ENCODE data around the gene AMH. TPM values are rescaled to one million over a fixed set of nuclear protein-coding genes. Genes with fewer than 3 reads are reported as not detected.

AMH gene
- total and polyA plus RNA-seq, 4 donors, result 2.8 to 12.3 (median 3.6) TPM

DNA sequence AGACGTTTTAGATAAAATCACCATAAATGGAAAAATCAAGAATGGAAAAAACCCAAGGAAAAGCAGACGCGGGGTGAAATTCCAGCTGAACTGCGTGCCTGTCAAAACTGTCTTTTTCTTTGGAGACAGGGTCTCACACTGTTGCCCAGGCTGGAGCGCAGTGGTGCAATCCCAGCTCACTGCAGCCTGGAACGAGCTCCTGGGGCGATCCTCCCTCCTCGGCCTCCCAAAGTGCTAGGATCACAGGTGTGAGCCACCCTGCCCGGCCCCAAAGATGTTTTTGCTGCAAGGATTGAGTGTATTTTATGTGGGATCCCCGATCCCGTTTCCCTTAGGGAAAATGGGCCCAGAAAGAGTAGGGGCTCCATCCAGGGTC is 33.7 kb downstream of the AMH start:
- H3K9me3 ChIP-seq (ENCODE audit: control insufficient read depth, insufficient read depth, low read length), result no peaks in the 10 kb centered on the region
- 66% methylated on average over 11 of the region's 11 CpGs for WGBS (ENCODE audit: insufficient coverage)
- H3K27ac ChIP-seq (ENCODE audit: low read depth, low read length), result no peak overlapping the region
- peaks cover 12% of the 10 kb centered on the region for H3K4me1 ChIP-seq (ENCODE audit: control insufficient read depth, insufficient read depth, low read length)
- peaks cover 12% of the 10 kb centered on the region for H3K36me3 ChIP-seq (ENCODE audit: control insufficient read depth, insufficient read depth, low read length)
- peaks cover 25% of the 10 kb centered on the region for H3K27me3 ChIP-seq (ENCODE audit: control insufficient read depth, insufficient read depth, low read length)
- H3K4me3 ChIP-seq (ENCODE audit: low read depth, low read length), result no peak overlapping the region
- no peak for DNase-seq (ENCODE audit: low read depth in 4 of 6, low spot score in 6 of 6)

DNA sequence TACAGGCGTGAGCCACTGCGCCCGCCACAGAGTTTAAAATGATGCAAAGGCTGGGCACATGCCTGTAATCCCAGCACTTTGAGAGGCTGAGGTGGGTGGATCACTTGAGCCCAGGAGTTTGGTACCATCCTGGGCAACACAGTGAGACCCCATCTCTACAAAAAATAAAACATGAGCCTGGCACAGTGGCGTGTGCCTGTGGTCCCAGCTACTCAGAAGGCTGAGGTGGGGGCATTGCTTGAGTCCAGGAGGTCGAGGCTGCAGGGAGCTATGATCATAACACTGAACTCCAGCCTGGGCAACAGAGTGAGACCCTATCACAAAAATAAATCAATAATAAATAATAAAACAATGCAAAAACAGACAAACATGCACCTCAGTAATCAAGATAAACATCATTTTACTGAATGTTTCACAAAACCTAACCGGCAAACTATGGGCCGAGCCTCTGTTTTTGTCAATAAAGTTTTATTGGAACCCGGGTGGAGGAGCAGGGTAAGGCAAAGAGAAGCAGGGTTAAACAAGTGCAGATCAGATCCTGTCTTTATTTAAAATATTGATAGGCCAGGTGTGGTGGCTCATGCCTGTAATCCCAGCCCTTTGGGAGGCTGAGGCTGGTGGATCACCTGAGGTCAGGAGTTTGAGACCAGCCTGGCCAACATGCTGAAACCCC is 34.8 kb downstream of the AMH start:
- Histone ChIP-seq H3K27me3 (ENCODE audit: control insufficient read depth, insufficient read depth, low read length) (peaks cover 36% of the 10 kb centered on the region), H3K36me3 (ENCODE audit: control insufficient read depth, insufficient read depth, low read length) (peaks cover 4% of the 10 kb centered on the region), H3K27ac (ENCODE audit: low read depth, low read length) (no peak overlapping the region), H3K4me1 (ENCODE audit: control insufficient read depth, insufficient read depth, low read length) (peaks cover 13% of the 10 kb centered on the region), H3K4me3 (ENCODE audit: low read depth, low read length) (no peak overlapping the region), H3K9me3 (ENCODE audit: control insufficient read depth, insufficient read depth, low read length) (no peaks in the 10 kb centered on the region)
- WGBS (ENCODE audit: insufficient coverage), result 93% methylated on average over 4 of the region's 8 CpGs
- DNase-seq (ENCODE audit: low read depth in 4 of 6, low spot score in 6 of 6), result no peak

DNA sequence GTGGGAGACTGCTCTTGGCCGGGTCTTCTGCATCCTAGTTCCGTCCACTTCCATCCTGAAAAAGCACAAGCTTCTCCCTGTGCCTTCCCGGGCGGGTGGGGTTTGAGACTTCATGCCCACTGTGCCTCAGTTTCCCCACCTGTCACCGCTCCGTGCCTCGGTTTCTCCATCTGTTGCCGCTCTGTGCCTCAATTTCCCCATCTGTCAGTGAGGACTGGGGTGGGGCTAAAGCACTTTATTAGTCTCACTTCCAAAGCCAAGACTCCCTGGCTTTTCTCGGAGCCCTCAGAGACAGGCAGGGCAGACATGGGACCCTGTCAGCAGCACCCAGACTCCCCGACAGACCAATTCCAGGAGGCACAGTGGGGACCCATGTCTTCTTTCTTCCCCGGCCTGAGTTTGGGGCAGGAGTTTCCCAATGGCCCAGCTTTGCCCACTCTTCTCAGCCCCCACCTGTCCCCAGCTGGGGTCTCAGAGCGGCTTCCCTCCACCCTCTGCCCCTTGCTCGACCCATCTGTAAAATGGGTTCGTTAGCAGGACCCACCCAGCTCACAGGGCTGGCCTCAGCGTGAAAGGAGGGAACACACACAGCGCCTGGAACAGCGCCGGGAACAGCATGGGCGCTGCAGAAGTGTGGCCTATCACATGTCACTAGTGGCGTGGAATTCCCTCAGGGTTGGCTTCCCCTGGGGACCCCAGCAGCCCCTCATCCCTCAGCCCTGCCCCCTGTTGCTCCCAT is 37.4 kb downstream of the AMH start:
- peaks cover 55% of the 10 kb centered on the region for H3K27me3 ChIP-seq (ENCODE audit: control insufficient read depth, insufficient read depth, low read length)
- H3K36me3 ChIP-seq (ENCODE audit: control insufficient read depth, insufficient read depth, low read length), result peaks cover 4% of the 10 kb centered on the region
- 86% methylated on average over 17 of the region's 20 CpGs for WGBS (ENCODE audit: insufficient coverage)
- H3K27ac ChIP-seq (ENCODE audit: low read depth, low read length), result no peak overlapping the region
- no peaks in the 10 kb centered on the region for H3K9me3 ChIP-seq (ENCODE audit: control insufficient read depth, insufficient read depth, low read length)
- H3K4me3 ChIP-seq (ENCODE audit: low read depth, low read length), result no peak overlapping the region
- H3K4me1 ChIP-seq (ENCODE audit: control insufficient read depth, insufficient read depth, low read length), result peaks cover 34% of the 10 kb centered on the region
- DNase-seq (ENCODE audit: low read depth in 4 of 6, low spot score in 6 of 6), result no peak

DNA sequence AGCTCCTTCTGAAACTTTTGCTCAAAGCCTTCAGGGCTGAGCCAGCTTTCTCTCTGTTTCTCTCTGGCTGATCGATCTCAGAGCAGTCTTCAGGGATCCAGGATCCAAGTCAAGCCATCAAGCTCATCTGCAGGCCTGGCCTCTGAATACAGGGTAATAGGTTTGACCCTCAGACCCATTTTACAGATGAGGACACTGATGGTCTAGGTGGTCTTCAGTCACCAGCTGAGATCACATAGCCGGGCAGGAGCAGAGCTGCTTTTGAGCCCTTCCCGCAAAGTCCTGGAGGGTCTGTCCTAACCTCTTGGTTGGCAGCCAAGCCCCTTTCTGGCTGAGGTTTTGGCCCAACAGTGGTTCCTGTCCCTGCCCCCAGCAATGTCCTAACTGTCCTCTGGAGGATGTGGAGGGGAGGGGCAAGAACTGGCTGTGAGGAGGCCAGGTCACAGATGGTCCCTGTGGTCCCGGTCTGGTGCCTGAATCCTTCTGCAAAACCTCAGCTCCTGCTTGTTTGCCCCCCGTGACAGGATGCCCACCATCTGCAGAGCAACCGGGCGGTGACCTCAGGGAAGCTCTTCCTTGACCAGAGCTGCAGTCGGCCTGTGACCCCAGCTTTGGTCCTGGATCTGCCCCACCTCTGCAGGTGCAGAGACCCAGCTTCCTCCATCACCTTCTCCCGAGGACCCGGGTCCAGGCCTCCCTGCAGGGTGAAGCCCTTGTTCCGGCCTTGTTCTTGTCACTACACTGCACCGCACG is 38.6 kb downstream of the AMH start:
- H3K36me3 ChIP-seq (ENCODE audit: control insufficient read depth, insufficient read depth, low read length), result peaks cover 4% of the 10 kb centered on the region
- H3K27me3 ChIP-seq (ENCODE audit: control insufficient read depth, insufficient read depth, low read length), result peaks cover 52% of the 10 kb centered on the region
- peaks cover 23% of the 10 kb centered on the region for H3K4me1 ChIP-seq (ENCODE audit: control insufficient read depth, insufficient read depth, low read length)
- H3K4me3 ChIP-seq (ENCODE audit: low read depth, low read length), result no peak overlapping the region
- WGBS (ENCODE audit: insufficient coverage), result 82% methylated on average over 13 of the region's 13 CpGs
- DNase-seq (ENCODE audit: low read depth in 4 of 6, low spot score in 6 of 6), result no peak
- no peak overlapping the region for H3K27ac ChIP-seq (ENCODE audit: low read depth, low read length)
- H3K9me3 ChIP-seq (ENCODE audit: control insufficient read depth, insufficient read depth, low read length), result no peaks in the 10 kb centered on the region

DNA sequence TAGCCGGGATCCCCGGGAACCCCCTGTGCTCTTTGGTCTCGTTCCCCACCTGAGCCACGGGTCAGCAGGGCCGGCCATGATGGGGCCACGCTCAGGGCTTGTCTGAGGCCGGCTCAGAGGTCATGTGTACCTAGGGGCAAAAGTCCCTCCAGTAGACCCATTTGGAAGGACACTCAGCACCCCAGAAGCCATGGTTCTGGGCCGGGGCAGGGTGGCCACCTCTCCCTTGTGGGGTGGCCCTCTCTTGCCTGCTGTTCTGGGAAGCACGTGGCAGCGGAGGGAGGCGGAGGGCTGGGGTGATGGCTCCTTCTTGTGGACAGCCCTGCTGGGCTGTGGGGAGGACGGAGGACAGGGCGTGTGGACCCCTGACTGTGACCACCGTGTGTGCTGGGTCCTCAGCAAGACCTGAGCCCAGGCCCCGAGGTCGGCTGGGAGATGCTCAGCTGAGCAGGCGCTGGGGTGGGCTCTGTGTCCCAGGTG is 39.3 kb downstream of the AMH start:
- DNase-seq (ENCODE audit: low read depth in 4 of 6, low spot score in 6 of 6), result no peak
- Histone ChIP-seq H3K27me3 (ENCODE audit: control insufficient read depth, insufficient read depth, low read length) (peaks cover 46% of the 10 kb centered on the region), H3K9me3 (ENCODE audit: control insufficient read depth, insufficient read depth, low read length) (no peaks in the 10 kb centered on the region), H3K36me3 (ENCODE audit: control insufficient read depth, insufficient read depth, low read length) (peaks cover 4% of the 10 kb centered on the region), H3K4me1 (ENCODE audit: control insufficient read depth, insufficient read depth, low read length) (peaks cover 23% of the 10 kb centered on the region), H3K27ac (ENCODE audit: low read depth, low read length) (no peak overlapping the region), H3K4me3 (ENCODE audit: low read depth, low read length) (no peak overlapping the region)
- WGBS (ENCODE audit: insufficient coverage), result 79% methylated on average over 17 of the region's 17 CpGs

DNA sequence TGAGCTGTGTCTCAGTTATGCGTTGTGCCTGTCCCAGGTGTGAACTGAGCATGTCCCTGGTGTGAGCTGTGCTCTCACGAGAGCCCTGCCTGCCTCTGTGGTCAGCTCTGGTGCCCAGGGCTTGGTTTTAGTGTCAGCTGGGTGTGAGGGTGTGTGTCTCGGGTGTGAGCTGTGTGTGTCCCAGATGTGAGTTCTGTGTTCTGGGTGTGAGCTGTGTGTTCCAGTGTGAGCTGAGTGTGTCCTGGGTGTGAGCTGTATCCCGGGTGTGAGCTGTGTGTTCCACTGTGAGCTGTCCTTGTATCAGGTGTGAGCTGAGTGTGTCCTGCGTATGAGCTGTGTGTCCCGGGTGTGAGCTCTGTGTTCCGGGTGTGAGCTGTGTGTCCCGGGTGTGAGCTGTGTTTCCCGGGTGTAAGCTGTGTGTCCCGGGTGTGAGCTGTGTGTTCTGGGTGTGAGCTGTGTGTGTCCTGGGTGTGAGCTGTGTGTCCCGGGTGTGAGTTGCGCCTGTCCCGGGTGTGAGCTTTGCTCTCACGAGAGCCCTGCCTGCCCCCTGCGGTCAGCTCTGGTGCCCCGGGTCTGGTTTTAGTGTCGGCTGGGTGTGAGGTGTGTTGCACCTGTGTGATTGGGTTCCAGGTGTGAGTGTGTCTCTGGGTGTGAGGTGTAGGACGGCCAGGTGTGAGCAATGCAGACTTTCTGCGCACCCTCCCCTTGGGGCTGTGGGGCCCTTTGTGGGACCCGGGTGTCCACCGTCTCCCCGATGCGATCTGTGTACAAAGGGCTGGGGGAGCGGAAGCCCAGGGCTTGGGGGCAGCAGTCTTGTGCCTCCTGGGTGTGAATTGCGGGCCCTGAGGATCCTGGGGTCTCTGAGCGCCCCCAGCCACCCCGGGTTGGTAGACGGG is 39.9 kb downstream of the AMH start:
- Histone ChIP-seq H3K27ac (ENCODE audit: low read depth, low read length) (no peak overlapping the region), H3K4me1 (ENCODE audit: control insufficient read depth, insufficient read depth, low read length) (peaks cover 28% of the 10 kb centered on the region), H3K36me3 (ENCODE audit: control insufficient read depth, insufficient read depth, low read length) (peaks cover 4% of the 10 kb centered on the region), H3K4me3 (ENCODE audit: low read depth, low read length) (no peak overlapping the region), H3K9me3 (ENCODE audit: control insufficient read depth, insufficient read depth, low read length) (no peaks in the 10 kb centered on the region), H3K27me3 (ENCODE audit: control insufficient read depth, insufficient read depth, low read length) (peaks cover 53% of the 10 kb centered on the region)
- WGBS (ENCODE audit: insufficient coverage), result 72% methylated on average over 26 of the region's 28 CpGs
- no peak for DNase-seq (ENCODE audit: low read depth in 4 of 6, low spot score in 6 of 6)

DNA sequence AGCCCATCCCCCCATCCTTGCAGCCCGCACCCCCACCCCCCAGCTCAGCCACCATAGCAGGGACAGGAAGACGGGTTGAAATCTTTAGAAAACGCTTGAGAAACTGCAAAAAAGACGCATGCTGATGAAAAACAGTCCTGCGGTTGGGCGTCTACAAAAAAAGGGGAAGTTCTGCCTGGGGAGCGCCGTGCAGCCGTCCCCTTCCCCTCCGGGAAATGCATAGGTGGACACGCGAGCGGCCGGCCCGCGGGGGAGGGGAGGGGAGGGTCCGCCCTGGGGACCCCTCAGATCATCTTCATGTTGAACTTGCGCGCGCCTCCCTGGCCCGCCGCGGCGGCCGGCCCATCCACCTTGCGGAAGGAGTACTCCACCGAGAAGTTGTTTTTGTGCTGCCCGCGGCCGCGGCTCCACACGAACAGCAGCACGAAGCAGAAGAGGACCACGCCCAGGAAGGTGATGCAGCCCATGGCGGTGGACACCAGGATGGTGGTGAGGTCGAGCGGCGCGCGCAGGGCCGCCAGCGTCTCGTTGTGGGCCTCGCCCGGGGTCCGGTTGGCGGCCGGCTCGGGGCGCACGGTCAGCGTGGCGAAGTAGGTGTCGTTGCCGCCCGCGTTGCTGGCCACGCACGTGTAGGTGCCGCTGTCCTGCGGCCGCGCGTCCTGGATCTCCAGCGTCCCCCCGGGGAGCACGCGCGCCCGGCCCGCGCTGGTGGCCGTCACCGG is 40.8 kb downstream of the AMH start:
- Histone ChIP-seq H3K4me3 (ENCODE audit: low read depth, low read length) (no peak overlapping the region), H3K27ac (ENCODE audit: low read depth, low read length) (no peak overlapping the region), H3K9me3 (ENCODE audit: control insufficient read depth, insufficient read depth, low read length) (no peaks in the 10 kb centered on the region), H3K27me3 (ENCODE audit: control insufficient read depth, insufficient read depth, low read length) (peaks cover 59% of the 10 kb centered on the region), H3K4me1 (ENCODE audit: control insufficient read depth, insufficient read depth, low read length) (peaks cover 36% of the 10 kb centered on the region), H3K36me3 (ENCODE audit: control insufficient read depth, insufficient read depth, low read length) (peaks cover 4% of the 10 kb centered on the region)
- 4% methylated on average over 69 of the region's 74 CpGs for WGBS (ENCODE audit: insufficient coverage)
- DNase-seq (ENCODE audit: low read depth in 4 of 6, low spot score in 6 of 6), result no peak

DNA sequence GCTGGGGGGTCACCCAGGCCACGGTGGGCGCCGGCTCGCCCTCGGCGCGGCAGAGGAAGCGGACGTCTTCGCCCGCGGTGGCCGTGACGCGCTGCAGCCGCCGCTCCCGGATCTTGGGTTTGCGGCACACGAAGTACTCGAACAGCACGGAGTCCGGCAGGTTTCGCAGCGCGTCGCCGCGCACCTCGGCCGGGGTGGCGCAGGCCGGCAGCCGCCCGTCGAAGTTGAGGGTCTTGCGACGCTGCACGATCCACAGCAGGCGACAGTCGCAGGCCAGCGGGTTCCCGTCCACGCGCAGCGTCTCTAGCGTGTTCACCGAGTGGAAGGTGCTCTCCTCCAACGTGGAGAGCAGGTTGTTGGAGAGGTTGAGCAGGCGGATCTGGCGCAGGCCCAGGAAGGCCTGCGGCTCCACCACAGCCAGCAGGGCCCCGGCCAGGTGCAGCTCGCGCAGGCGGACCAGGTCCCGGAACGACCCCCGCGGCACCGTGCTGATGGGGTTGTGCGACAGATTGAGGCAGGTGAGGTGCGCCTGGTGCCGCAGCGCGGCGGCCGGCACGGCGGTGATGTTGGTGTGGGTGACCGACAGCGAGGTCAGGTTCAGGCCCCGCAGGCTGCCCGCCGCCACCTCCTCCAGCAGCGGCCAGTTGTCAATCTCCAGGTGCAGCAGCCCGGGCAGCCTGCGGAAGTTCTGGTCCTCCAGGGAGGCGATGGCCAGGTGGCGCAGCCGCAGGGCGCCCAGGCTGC is 41.5 kb downstream of the AMH start:
- H3K36me3 ChIP-seq (ENCODE audit: control insufficient read depth, insufficient read depth, low read length), result peaks cover 4% of the 10 kb centered on the region
- peaks cover 43% of the 10 kb centered on the region for H3K4me1 ChIP-seq (ENCODE audit: control insufficient read depth, insufficient read depth, low read length)
- peak in 1 of 6 donors; percentile 8 for DNase-seq (ENCODE audit: low read depth in 4 of 6, low spot score in 6 of 6)
- peaks cover 59% of the 10 kb centered on the region for H3K27me3 ChIP-seq (ENCODE audit: control insufficient read depth, insufficient read depth, low read length)
- no peaks in the 10 kb centered on the region for H3K9me3 ChIP-seq (ENCODE audit: control insufficient read depth, insufficient read depth, low read length)
- H3K27ac ChIP-seq (ENCODE audit: low read depth, low read length), result no peak overlapping the region
- WGBS (ENCODE audit: insufficient coverage), result 5% methylated on average over 82 of the region's 82 CpGs
- no peak overlapping the region for H3K4me3 ChIP-seq (ENCODE audit: low read depth, low read length)
